ENCODE data around the gene ASB4. TPM values are rescaled to one million over a fixed set of nuclear protein-coding genes. Genes with fewer than 3 reads are reported as not detected.

Gene ASB4
- total and polyA plus RNA-seq, 2 experiments from 2014 or later = not detected

- Histone ChIP-seq H3K9me2 (ENCODE audit: insufficient read depth) (no peaks in the 10 kb centered on the region), H3K36me3 (ENCODE audit: insufficient read depth) (no peaks in the 10 kb centered on the region), H3K4me3 (no peak overlapping the region), H3K27ac (ENCODE audit: low read depth) (no peak overlapping the region), H3F3A (replicated peaks; ENCODE audit: low read depth) (no peaks in the 10 kb centered on the region), H3K4me1 (ENCODE audit: insufficient read depth) (peaks cover 21% of the 10 kb centered on the region), H4K20me1 (replicated peaks; ENCODE audit: insufficient read depth) (no peaks in the 10 kb centered on the region), H3K79me2 (replicated peaks; ENCODE audit: insufficient read depth) (no peaks in the 10 kb centered on the region), H3K4me2 (no peak overlapping the region), H2AFZ (no peak overlapping the region), H3K27me3 (ENCODE audit: insufficient read depth) (no peaks in the 10 kb centered on the region)
- H3K4me3 Mint-ChIP-seq = no peak overlapping the region
- no peaks in the 10 kb centered on the region for H3K36me3 Mint-ChIP-seq (ENCODE audit: low read depth)
- TF ChIP-seq ZNF331 (CRISPR knock-in tag; IDR thresholded peaks at IDR 0.05; ENCODE audit: low read depth) (no peak), EZH2phosphoT487 (IDR thresholded peaks at IDR 0.05; ENCODE audit: unreplicated experiment) (no peak)
- H3K27ac Mint-ChIP-seq = no peak overlapping the region
- no peaks in the 10 kb centered on the region for H3K27me3 Mint-ChIP-seq (ENCODE audit: insufficient read depth, low read depth, poor library complexity)
- no peaks in the 10 kb centered on the region for H3K9me3 Mint-ChIP-seq
- peak; percentile 16 for DNase-seq (ENCODE audit: low spot score)
- ATAC-seq = peak; percentile 64
- peaks cover 30% of the 10 kb centered on the region for H3K4me1 Mint-ChIP-seq
These were observed 15.6 kb downstream of the ASB4 start for GRCh38 chr7:95501261-95501832.

GRCh38 chr7:95502403-95502802 lies 16.7 kb downstream of the ASB4 start:
- H3K27me3 Mint-ChIP-seq (ENCODE audit: insufficient read depth, low read depth, poor library complexity) = no peaks in the 10 kb centered on the region
- Histone ChIP-seq H4K20me1 (replicated peaks; ENCODE audit: insufficient read depth) (no peaks in the 10 kb centered on the region), H3K36me3 (ENCODE audit: insufficient read depth) (no peaks in the 10 kb centered on the region), H3K27ac (ENCODE audit: low read depth) (no peak overlapping the region), H3K9me2 (ENCODE audit: insufficient read depth) (no peaks in the 10 kb centered on the region), H3F3A (replicated peaks; ENCODE audit: low read depth) (no peaks in the 10 kb centered on the region), H3K4me1 (ENCODE audit: insufficient read depth) (peaks cover 21% of the 10 kb centered on the region), H3K79me2 (replicated peaks; ENCODE audit: insufficient read depth) (no peaks in the 10 kb centered on the region), H3K4me3 (no peak overlapping the region), H2AFZ (no peak overlapping the region), H3K27me3 (ENCODE audit: insufficient read depth) (no peaks in the 10 kb centered on the region), H3K4me2 (no peak overlapping the region)
- no peak for ATAC-seq
- no peak overlapping the region for H3K27ac Mint-ChIP-seq
- peaks cover 30% of the 10 kb centered on the region for H3K4me1 Mint-ChIP-seq
- no peaks in the 10 kb centered on the region for H3K9me3 Mint-ChIP-seq
- TF ChIP-seq ETS1 (IDR thresholded peaks at IDR 0.05) (no peak), CREB1 (CRISPR knock-in tag; IDR thresholded peaks at IDR 0.05; ENCODE audit: low read depth) (no peak), JUNB (IDR thresholded peaks at IDR 0.05; ENCODE audit: unreplicated experiment) (no peak)
- TF ChIP-seq, protein P1, sequence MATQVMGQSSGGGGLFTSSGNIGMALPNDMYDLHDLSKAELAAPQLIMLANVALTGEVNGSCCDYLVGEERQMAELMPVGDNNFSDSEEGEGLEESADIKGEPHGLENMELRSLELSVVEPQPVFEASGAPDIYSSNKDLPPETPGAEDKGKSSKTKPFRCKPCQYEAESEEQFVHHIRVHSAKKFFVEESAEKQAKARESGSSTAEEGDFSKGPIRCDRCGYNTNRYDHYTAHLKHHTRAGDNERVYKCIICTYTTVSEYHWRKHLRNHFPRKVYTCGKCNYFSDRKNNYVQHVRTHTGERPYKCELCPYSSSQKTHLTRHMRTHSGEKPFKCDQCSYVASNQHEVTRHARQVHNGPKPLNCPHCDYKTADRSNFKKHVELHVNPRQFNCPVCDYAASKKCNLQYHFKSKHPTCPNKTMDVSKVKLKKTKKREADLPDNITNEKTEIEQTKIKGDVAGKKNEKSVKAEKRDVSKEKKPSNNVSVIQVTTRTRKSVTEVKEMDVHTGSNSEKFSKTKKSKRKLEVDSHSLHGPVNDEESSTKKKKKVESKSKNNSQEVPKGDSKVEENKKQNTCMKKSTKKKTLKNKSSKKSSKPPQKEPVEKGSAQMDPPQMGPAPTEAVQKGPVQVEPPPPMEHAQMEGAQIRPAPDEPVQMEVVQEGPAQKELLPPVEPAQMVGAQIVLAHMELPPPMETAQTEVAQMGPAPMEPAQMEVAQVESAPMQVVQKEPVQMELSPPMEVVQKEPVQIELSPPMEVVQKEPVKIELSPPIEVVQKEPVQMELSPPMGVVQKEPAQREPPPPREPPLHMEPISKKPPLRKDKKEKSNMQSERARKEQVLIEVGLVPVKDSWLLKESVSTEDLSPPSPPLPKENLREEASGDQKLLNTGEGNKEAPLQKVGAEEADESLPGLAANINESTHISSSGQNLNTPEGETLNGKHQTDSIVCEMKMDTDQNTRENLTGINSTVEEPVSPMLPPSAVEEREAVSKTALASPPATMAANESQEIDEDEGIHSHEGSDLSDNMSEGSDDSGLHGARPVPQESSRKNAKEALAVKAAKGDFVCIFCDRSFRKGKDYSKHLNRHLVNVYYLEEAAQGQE (IDR thresholded peaks at IDR 0.05; ENCODE audit: unreplicated experiment) = no peak
- no peak for DNase-seq (ENCODE audit: low spot score)
- H3K36me3 Mint-ChIP-seq (ENCODE audit: low read depth) = no peaks in the 10 kb centered on the region
- H3K4me3 Mint-ChIP-seq = no peak overlapping the region

All from GM23338 (cell line).